ENCODE results near the gene LRFN4.

- TF ChIP-seq, protein P1, sequence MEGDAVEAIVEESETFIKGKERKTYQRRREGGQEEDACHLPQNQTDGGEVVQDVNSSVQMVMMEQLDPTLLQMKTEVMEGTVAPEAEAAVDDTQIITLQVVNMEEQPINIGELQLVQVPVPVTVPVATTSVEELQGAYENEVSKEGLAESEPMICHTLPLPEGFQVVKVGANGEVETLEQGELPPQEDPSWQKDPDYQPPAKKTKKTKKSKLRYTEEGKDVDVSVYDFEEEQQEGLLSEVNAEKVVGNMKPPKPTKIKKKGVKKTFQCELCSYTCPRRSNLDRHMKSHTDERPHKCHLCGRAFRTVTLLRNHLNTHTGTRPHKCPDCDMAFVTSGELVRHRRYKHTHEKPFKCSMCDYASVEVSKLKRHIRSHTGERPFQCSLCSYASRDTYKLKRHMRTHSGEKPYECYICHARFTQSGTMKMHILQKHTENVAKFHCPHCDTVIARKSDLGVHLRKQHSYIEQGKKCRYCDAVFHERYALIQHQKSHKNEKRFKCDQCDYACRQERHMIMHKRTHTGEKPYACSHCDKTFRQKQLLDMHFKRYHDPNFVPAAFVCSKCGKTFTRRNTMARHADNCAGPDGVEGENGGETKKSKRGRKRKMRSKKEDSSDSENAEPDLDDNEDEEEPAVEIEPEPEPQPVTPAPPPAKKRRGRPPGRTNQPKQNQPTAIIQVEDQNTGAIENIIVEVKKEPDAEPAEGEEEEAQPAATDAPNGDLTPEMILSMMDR (IDR thresholded peaks at IDR 0.05) = no peak
- TF ChIP-seq POLR2A (IDR thresholded peaks at IDR 0.05) = no peak
Observed at GRCh38 chr11:66855574-66856495, 1.0 kb upstream of the LRFN4 start.

Measured in lower leg skin (tissue), 3 donors.